ENCODE data around the gene ACER2. TPM values are rescaled to one million over a fixed set of nuclear protein-coding genes. Genes with fewer than 3 reads are reported as not detected.

ACER2 gene
- total and polyA plus RNA-seq, 2 of the 4 experiments (the other 2 are of a cell fraction) = 0.84 to 1.6 TPM

DNA sequence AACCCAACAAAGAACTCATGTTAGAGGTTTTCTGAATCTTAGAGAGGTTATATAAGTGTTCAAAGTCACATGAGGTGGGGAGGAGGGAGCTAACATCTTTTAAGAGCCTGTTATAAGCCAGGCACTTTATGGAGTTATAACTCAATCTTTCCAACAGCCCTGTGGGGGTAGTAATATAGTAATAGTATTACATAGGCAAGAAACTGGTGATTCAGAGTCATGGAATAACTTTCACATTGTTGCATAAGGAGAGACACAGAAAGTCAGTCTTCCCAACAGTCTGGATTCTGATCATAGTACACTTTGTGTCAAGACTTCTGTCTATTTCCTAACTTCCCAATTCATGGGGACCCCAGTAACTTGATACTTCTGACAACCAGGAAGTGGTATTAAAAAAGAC lies 89.2 kb downstream of the ACER2 start:
- Histone ChIP-seq H3K4me2 (ENCODE audit: low read depth, low read length) (no peak overlapping the region), H4K20me1 (ENCODE audit: insufficient read depth, low read length) (no peaks in the 10 kb centered on the region), H3K79me1 (ENCODE audit: low read depth in 1 of 2, low read length in 2 of 2) (no peaks in the 10 kb centered on the region), H3K9me3 (ENCODE audit: control insufficient read depth, insufficient read depth, low read length) (no peaks in the 10 kb centered on the region), H3K56ac (ENCODE audit: extremely low read depth, insufficient read depth, low read length) (no peak overlapping the region), H3K36me3 (ENCODE audit: control insufficient read depth, insufficient read depth, low read length) (no peaks in the 10 kb centered on the region), H3K23ac (ENCODE audit: low read depth, low read length) (no peak overlapping the region), H3K9me1 (ENCODE audit: insufficient read depth, low read length) (no peaks in the 10 kb centered on the region), H2AK5ac (ENCODE audit: low read depth, low read length) (no peak overlapping the region), H3K4me3 (ENCODE audit: insufficient read depth, low read depth, low read length) (no peak overlapping the region), H3K4me1 (ENCODE audit: control insufficient read depth, insufficient read depth, low read length) (no peaks in the 10 kb centered on the region), H3K27ac (ENCODE audit: insufficient read depth, low read length) (no peak overlapping the region), H3K18ac (ENCODE audit: low read depth, low read length) (no peak overlapping the region), H4K8ac (ENCODE audit: low read depth in 2 of 2, low read length in 2 of 2) (no peak overlapping the region), H2AK9ac (replicated peaks; ENCODE audit: low read depth, low read length, poor library complexity) (no peak overlapping the region), H3K14ac (replicated peaks; ENCODE audit: low read depth, low read length) (no peak overlapping the region), H3K9ac (ENCODE audit: low read depth, low read length) (no peak overlapping the region), H2BK20ac (ENCODE audit: low read depth, low read length) (no peak overlapping the region), H4K91ac (ENCODE audit: insufficient read depth, low read depth, low read length) (no peak overlapping the region), H2BK120ac (ENCODE audit: low read depth, low read length) (no peak overlapping the region), H3K27me3 (ENCODE audit: control insufficient read depth, insufficient read depth, low read length) (peaks cover 16% of the 10 kb centered on the region), H3K4ac (ENCODE audit: low read depth, low read length) (no peak overlapping the region), H4K5ac (ENCODE audit: low read depth, low read length) (no peak overlapping the region), H2BK15ac (ENCODE audit: low read depth, low read length) (no peak overlapping the region), H2AFZ (replicated peaks; ENCODE audit: low read length, poor library complexity) (no peak overlapping the region), H2BK5ac (ENCODE audit: low read depth, low read length, poor library complexity, severe bottlenecking) (no peak overlapping the region)
- intact Hi-C loops (cut with micrococcal nuclease) (no loop called here), in situ Hi-C loops (cut with MboI; ENCODE audit: low sequenced_read_pairs) (loop anchor here (25.0 kb wide), 1 partner anchor 414 kb away; no protein-coding TSS in a partner anchor), dilution Hi-C loops (cut with HindIII; ENCODE audit: low sequenced_read_pairs, unreplicated experiment) (no loop called here)
- DNase-seq = peak; percentile 31
- ChIA-PET CTCF (interaction anchor here (2.1 kb wide), 1 partner anchor 33 kb away, joined by 6 read pairs; no protein-coding TSS in a partner anchor), POLR2A (ENCODE audit: unreplicated experiment) (no interaction called here)
- TF ChIP-seq, protein P1, sequence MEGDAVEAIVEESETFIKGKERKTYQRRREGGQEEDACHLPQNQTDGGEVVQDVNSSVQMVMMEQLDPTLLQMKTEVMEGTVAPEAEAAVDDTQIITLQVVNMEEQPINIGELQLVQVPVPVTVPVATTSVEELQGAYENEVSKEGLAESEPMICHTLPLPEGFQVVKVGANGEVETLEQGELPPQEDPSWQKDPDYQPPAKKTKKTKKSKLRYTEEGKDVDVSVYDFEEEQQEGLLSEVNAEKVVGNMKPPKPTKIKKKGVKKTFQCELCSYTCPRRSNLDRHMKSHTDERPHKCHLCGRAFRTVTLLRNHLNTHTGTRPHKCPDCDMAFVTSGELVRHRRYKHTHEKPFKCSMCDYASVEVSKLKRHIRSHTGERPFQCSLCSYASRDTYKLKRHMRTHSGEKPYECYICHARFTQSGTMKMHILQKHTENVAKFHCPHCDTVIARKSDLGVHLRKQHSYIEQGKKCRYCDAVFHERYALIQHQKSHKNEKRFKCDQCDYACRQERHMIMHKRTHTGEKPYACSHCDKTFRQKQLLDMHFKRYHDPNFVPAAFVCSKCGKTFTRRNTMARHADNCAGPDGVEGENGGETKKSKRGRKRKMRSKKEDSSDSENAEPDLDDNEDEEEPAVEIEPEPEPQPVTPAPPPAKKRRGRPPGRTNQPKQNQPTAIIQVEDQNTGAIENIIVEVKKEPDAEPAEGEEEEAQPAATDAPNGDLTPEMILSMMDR (conservative IDR thresholded peaks at IDR 0.05; ENCODE audit: low read depth, low read length) = no peak
- TF ChIP-seq POLR2A (IDR thresholded peaks at IDR 0.05; ENCODE audit: low read depth, low read length) = no peak
- TF ChIP-seq CEBPB (IDR thresholded peaks at IDR 0.05; ENCODE audit: low read depth, low read length) = peak; percentile 47; the same call in 1 of the 2 replicates
- BruUV-seq (replicated peaks) = no TSS peak
- ATAC-seq (ENCODE audit: low read depth) = no peak

Other genes with a start within 250 kb of the ACER2 start
- gene DENND4C, start 178.3 kb upstream of the ACER2 start, total RNA-seq (2012; rRNA removed) = 32.6 and 48.0 TPM in 2 replicates
- gene DENND4C, start 178.3 kb upstream of the ACER2 start, polyA plus RNA-seq (2012; rRNA removed) = 7.3 and 9.0 TPM in 2 replicates
- gene RPS6, start 28.8 kb upstream of the ACER2 start, total RNA-seq (2012; rRNA removed) = 1,399 and 1,416 TPM in 2 replicates
- 1,771 and 1,866 TPM in 2 replicates for gene RPS6, start 28.8 kb upstream of the ACER2 start, polyA plus RNA-seq (2012; rRNA removed)